ENCODE measurements around the gene NQO1.
A peak's percentile ranks its signal among the peaks of the same experiment; 100 is the strongest.

The NQO1 gene

GRCh38 chr16:69756705-69757104 is 30.3 kb upstream of the NQO1 start:
- H3K4me1 ChIP-seq (ENCODE audit: control insufficient read depth, insufficient read depth, low read length), result peaks cover 6% of the 10 kb centered on the region; the same call in 1 of the 2 replicates

GRCh38 chr16:69754469-69755310 is 28.3 kb upstream of the NQO1 start, which contains the start of gene NOB1:
Gene NOB1, minus strand, starts transcription at chr16:69754926. Its CDS starts 16 bp downstream, at chr16:69754910.
- POLR2A ChIA-PET, result interaction anchor here (0.6 to 2.6 kb wide), 22 partner anchors 8 to 604 kb away, joined by 3 to 15 read pairs (median 4); partner anchors contain the start of genes NQO1, PDF and WWP2
- CTCF ChIA-PET, result interaction anchor here (0.6 to 2.6 kb wide), 36 partner anchors 8 to 362 kb away, joined by 3 to 37 read pairs (median 4); partner anchors contain the start of gene NQO1
- Histone ChIP-seq H3K27ac (ENCODE audit: extremely low read depth, low read depth, low read length) (peak within 1 kb of the TSS; percentile 68; the same call in 1 of the 2 replicates), H3K4me1 (ENCODE audit: control insufficient read depth, insufficient read depth, low read length) (0 out of 2 replicates have a peak, but pooled peaks cover 2% of the 10 kb centered on the region), H3K9me3 (ENCODE audit: control insufficient read depth, insufficient read depth, low read depth, low read length) (no peaks in the 10 kb centered on the region), H3K36me3 (ENCODE audit: control insufficient read depth in 2 of 2, insufficient read depth in 1 of 2, low read length in 2 of 2) (peaks cover 27% of the 10 kb centered on the region in 2 experiments), H3K4me3 (ENCODE audit: low read depth, low read length) (peak within 1 kb of the TSS; percentile 84)
- TF ChIP-seq ZNF558 (tag by site-specific recombination; IDR thresholded peaks at IDR 0.05) (no peak), MZF1 (tag by site-specific recombination; IDR thresholded peaks at IDR 0.05; ENCODE audit: borderline replicate concordance) (no peak), PRDM2 (tag by site-specific recombination; IDR thresholded peaks at IDR 0.05; ENCODE audit: borderline replicate concordance) (no peak), ZFP41 (tag by site-specific recombination; IDR thresholded peaks at IDR 0.05; ENCODE audit: borderline replicate concordance) (no peak), ZNF324 (tag by site-specific recombination; IDR thresholded peaks at IDR 0.05) (no peak), ZNF157 (tag by site-specific recombination; IDR thresholded peaks at IDR 0.05) (no peak), ZNF18 (tag by site-specific recombination; IDR thresholded peaks at IDR 0.05) (no peak), ZNF350 (tag by site-specific recombination; IDR thresholded peaks at IDR 0.05) (no peak), ZXDB (tag by site-specific recombination; IDR thresholded peaks at IDR 0.05) (peak; percentile 66), GLI4 (tag by site-specific recombination; IDR thresholded peaks at IDR 0.05) (no peak), BCL11B (tag by site-specific recombination; IDR thresholded peaks at IDR 0.05; ENCODE audit: low read depth) (no peak)

More at GRCh38 chr16:69756705-69757104, 30.3 kb upstream of the NQO1 start:
- ChIA-PET POLR2A (no interaction called here), CTCF (interaction anchor here (0.6 kb wide), 1 partner anchor 39 kb away, joined by 5 read pairs; no protein-coding TSS in a partner anchor)
- H3K4me3 ChIP-seq (ENCODE audit: low read depth, low read length), result no peak overlapping the region
- no peak for TF ChIP-seq BCL6B (tag by site-specific recombination; IDR thresholded peaks at IDR 0.05)
- TF ChIP-seq SCRT1 (tag by site-specific recombination; IDR thresholded peaks at IDR 0.05; ENCODE audit: borderline replicate concordance), result no peak
- no peak for TF ChIP-seq WT1 (tag by site-specific recombination; IDR thresholded peaks at IDR 0.05)
- TF ChIP-seq ZNF221 (tag by site-specific recombination; IDR thresholded peaks at IDR 0.05; ENCODE audit: borderline replicate concordance), result no peak
- no peak for TF ChIP-seq ZNF274 (IDR thresholded peaks at IDR 0.05; ENCODE audit: low read length)
- no peak for TF ChIP-seq ZNF274 (tag by site-specific recombination; IDR thresholded peaks at IDR 0.05; ENCODE audit: borderline replicate concordance)
- no peak for TF ChIP-seq OVOL3 (tag by site-specific recombination; IDR thresholded peaks at IDR 0.05)
- TF ChIP-seq ZBTB49 (tag by site-specific recombination; IDR thresholded peaks at IDR 0.05; ENCODE audit: low read depth), result no peak
- TF ChIP-seq ZNF214 (tag by site-specific recombination; IDR thresholded peaks at IDR 0.05; ENCODE audit: borderline replicate concordance), result no peak
- no peak for TF ChIP-seq RBAK (tag by site-specific recombination; IDR thresholded peaks at IDR 0.05)
- peaks cover 8 to 10% of the 10 kb centered on the region in 2 experiments; a peak in 2 of 3 replicates for H3K36me3 ChIP-seq (ENCODE audit: control insufficient read depth in 2 of 2, insufficient read depth in 1 of 2, low read length in 2 of 2)
- no peak overlapping the region for H3K27ac ChIP-seq (ENCODE audit: extremely low read depth, low read depth, low read length)
- no peaks in the 10 kb centered on the region for H3K9me3 ChIP-seq (ENCODE audit: control insufficient read depth, insufficient read depth, low read depth, low read length)

Data from HEK293 (cell line).